HUES64 (cell line): ENCODE measurements around the gene INPP5J.
"Not testable (repeated sequence)": the region's sequence is repeated elsewhere in the genome, so short reads cannot be mapped to it uniquely, and the experiment has no call there.

Experiments
- H3K27ac ChIP-seq: 2 replicates; pipeline ENCODE4 v1.7.0; 2013; ENCODE audit warnings: low read depth, low read length, inconsistent platforms
- H3K27me3 ChIP-seq: 2 replicates; pipeline ENCODE4 v1.6.1; 2013; ENCODE audit warnings: mild to moderate bottlenecking, low read length; ENCODE audit not compliant: insufficient read depth
- H3K36me3 ChIP-seq: 2 replicates; pipeline ENCODE4 v1.6.1; 2013; ENCODE audit warnings: mild to moderate bottlenecking, low read length; ENCODE audit not compliant: insufficient read depth
- H3K4me1 ChIP-seq: 2 replicates; pipeline ENCODE4 v1.6.1; 2013; ENCODE audit warnings: mild to moderate bottlenecking, low read length, moderate library complexity; ENCODE audit not compliant: insufficient read depth
- H3K4me3 ChIP-seq: 2 replicates; pipeline ENCODE4 v1.5.1; 2013; ENCODE audit warnings: mild to moderate bottlenecking, low read length, moderate library complexity
- H3K9ac ChIP-seq: 2 replicates; pipeline ENCODE4 v1.6.1; 2013; ENCODE audit warnings: mild to moderate bottlenecking, low read depth, low read length
- H3K9me3 ChIP-seq: 2 replicates; pipeline ENCODE4 v1.6.1; 2013; ENCODE audit warnings: low read depth, low read length; ENCODE audit not compliant: insufficient read depth
- WGBS: fragments of 150-250, 120-280 bp; methylation state at CpG from one replicate; pipeline ENCODE4 v1.1.7; 2013; ENCODE audit warnings: missing lambda C conversion rate; 5-methylcytosine and 5-hydroxymethylcytosine counted together

Gene INPP5J

GRCh38 chr22:31097539-31097938, 25.2 kb upstream of the INPP5J start:
- not testable (repeated sequence) for H3K4me1 ChIP-seq, H3K27ac ChIP-seq, H3K9me3 ChIP-seq, H3K4me3 ChIP-seq, H3K36me3 ChIP-seq, H3K27me3 ChIP-seq, H3K9ac ChIP-seq
- WGBS, result 96% methylated on average over 4 of the region's 5 CpGs

- Histone ChIP-seq H3K9ac (no peak overlapping the region), H3K36me3 (no peaks in the 10 kb centered on the region; the same call in 1 of the 2 replicates), H3K4me1 (no peaks in the 10 kb centered on the region), H3K27ac (no peak overlapping the region), H3K9me3 (no peaks in the 10 kb centered on the region), H3K4me3 (peak overlapping the region; percentile 19; the same call in 1 of the 2 replicates), H3K27me3 (no peaks in the 10 kb centered on the region)
- WGBS, result 81% methylated on average over 10 of the region's 10 CpGs
Measured at GRCh38 chr22:31097941-31098631, 24.7 kb upstream of the INPP5J start.

- Histone ChIP-seq H3K27me3 (no peaks in the 10 kb centered on the region), H3K36me3 (no peaks in the 10 kb centered on the region; the same call in 1 of the 2 replicates), H3K4me3 (peak overlapping the region; percentile 19; the same call in 1 of the 2 replicates), H3K4me1 (no peaks in the 10 kb centered on the region), H3K9me3 (no peaks in the 10 kb centered on the region), H3K27ac (no peak overlapping the region), H3K9ac (no peak overlapping the region)
- 66% methylated on average over 36 of the region's 36 CpGs for WGBS
Measured at GRCh38 chr22:31098632-31099110, 24.1 kb upstream of the INPP5J start.

- 98% methylated on average over 6 of the region's 6 CpGs for WGBS
- no peak overlapping the region for H3K9ac ChIP-seq
- H3K4me1 ChIP-seq, result no peaks in the 10 kb centered on the region
- H3K4me3 ChIP-seq, result no peak overlapping the region
- H3K27me3 ChIP-seq, result no peaks in the 10 kb centered on the region
- no peak overlapping the region for H3K27ac ChIP-seq
- no peaks in the 10 kb centered on the region for H3K36me3 ChIP-seq
- H3K9me3 ChIP-seq, result no peaks in the 10 kb centered on the region
Measured at GRCh38 chr22:31099386-31099785, 23.4 kb upstream of the INPP5J start.

- H3K9ac ChIP-seq, result no peak overlapping the region
- no peak overlapping the region for H3K27ac ChIP-seq
Measured at GRCh38 chr22:31099841-31100761, 22.7 kb upstream of the INPP5J start.

GRCh38 chr22:31100762-31101525, 21.8 kb upstream of the INPP5J start:
- Histone ChIP-seq H3K9ac (no peak overlapping the region), H3K4me3 (no peak overlapping the region), H3K4me1 (peaks cover 3% of the 10 kb centered on the region; the same call in 1 of the 2 replicates), H3K36me3 (no peaks in the 10 kb centered on the region), H3K9me3 (no peaks in the 10 kb centered on the region), H3K27ac (no peak overlapping the region), H3K27me3 (peaks cover 10% of the 10 kb centered on the region)
- 95% methylated on average over 16 of the region's 18 CpGs for WGBS

More at GRCh38 chr22:31099841-31100761, 22.7 kb upstream of the INPP5J start:
- H3K4me3 ChIP-seq, result no peak overlapping the region
- peaks cover 1% of the 10 kb centered on the region for H3K27me3 ChIP-seq
- no peaks in the 10 kb centered on the region for H3K36me3 ChIP-seq
- WGBS, result 94% methylated on average over 33 of the region's 34 CpGs
- H3K9me3 ChIP-seq, result no peaks in the 10 kb centered on the region
- H3K4me1 ChIP-seq, result peaks cover under 1% of the 10 kb centered on the region; the same call in 1 of the 2 replicates

- Histone ChIP-seq H3K27ac (no peak overlapping the region), H3K4me1 (peaks cover 3% of the 10 kb centered on the region; the same call in 1 of the 2 replicates), H3K27me3 (peaks cover 23% of the 10 kb centered on the region), H3K4me3 (no peak overlapping the region), H3K36me3 (no peaks in the 10 kb centered on the region), H3K9me3 (no peaks in the 10 kb centered on the region), H3K9ac (no peak overlapping the region)
- WGBS, result 81% methylated on average over 8 of the region's 8 CpGs
Measured at GRCh38 chr22:31102441-31103081, 20.2 kb upstream of the INPP5J start.

- 84% methylated on average over 2 of the region's 2 CpGs for WGBS
- peaks cover 23% of the 10 kb centered on the region for H3K27me3 ChIP-seq
- no peak overlapping the region for H3K4me3 ChIP-seq
- H3K27ac ChIP-seq, result no peak overlapping the region
- H3K9me3 ChIP-seq, result no peaks in the 10 kb centered on the region
- no peak overlapping the region for H3K9ac ChIP-seq
- peaks cover 3% of the 10 kb centered on the region; the same call in 1 of the 2 replicates for H3K4me1 ChIP-seq
- no peaks in the 10 kb centered on the region for H3K36me3 ChIP-seq
Measured at GRCh38 chr22:31103111-31103510, 19.7 kb upstream of the INPP5J start.

GRCh38 chr22:31103899-31104694, 18.7 kb upstream of the INPP5J start:
- H3K27me3 ChIP-seq, result peaks cover 23% of the 10 kb centered on the region
- 88% methylated on average over 33 of the region's 33 CpGs for WGBS
- H3K4me1 ChIP-seq, result peaks cover 3% of the 10 kb centered on the region; the same call in 1 of the 2 replicates
- no peak overlapping the region for H3K4me3 ChIP-seq
- H3K27ac ChIP-seq, result no peak overlapping the region
- no peaks in the 10 kb centered on the region for H3K9me3 ChIP-seq
- H3K36me3 ChIP-seq, result no peaks in the 10 kb centered on the region
- H3K9ac ChIP-seq, result no peak overlapping the region

- WGBS, result 14% methylated on average over 35 of the region's 35 CpGs
- Histone ChIP-seq H3K27ac (no peak overlapping the region), H3K4me3 (peak overlapping the region; percentile 26; the same call in 1 of the 2 replicates)
Measured at GRCh38 chr22:31104869-31105268, 17.9 kb upstream of the INPP5J start.

More at GRCh38 chr22:31104869-31105268, 17.9 kb upstream of the INPP5J start:
- no peaks in the 10 kb centered on the region for H3K36me3 ChIP-seq
- peaks cover 3% of the 10 kb centered on the region; the same call in 1 of the 2 replicates for H3K4me1 ChIP-seq
- H3K9me3 ChIP-seq, result no peaks in the 10 kb centered on the region
- H3K9ac ChIP-seq, result no peak overlapping the region
- H3K27me3 ChIP-seq, result peaks cover 23% of the 10 kb centered on the region
